HepG2 (cell line): Measurements from ENCODE around the gene PSMC5. TPM values are rescaled to one million over a fixed set of nuclear protein-coding genes. Genes with fewer than 3 reads are reported as not detected.

Experiments
- AHR ChIP-seq: IDR thresholded peaks from 2 replicates; pipeline ENCODE4 v1.6.1; 2018; ENCODE audit warnings: missing genetic modification reagents, missing compliant biosample characterization
- CREB3 ChIP-seq: sonication (generic); formaldehyde crosslinking; IDR thresholded peaks from 2 replicates; pipeline ENCODE4 v1.5.0; 2020; ENCODE audit warnings: missing genetic modification reagents
- DR1 ChIP-seq: sonication (generic); formaldehyde crosslinking; IDR thresholded peaks from 2 replicates; pipeline ENCODE4 v1.8.0; 2021; ENCODE audit warnings: mild to moderate bottlenecking, missing genetic modification reagents, inconsistent platforms
- HNF4G ChIP-seq, 2 experiments: sonication (generic) in 1 of 2; formaldehyde crosslinking in 1 of 2; IDR thresholded peaks; 2 replicates each; pipeline versions ENCODE4 v1.4.0 to v1.6.1; 2011 to 2020; ENCODE audit warnings: borderline replicate concordance in 2 of 2, low read depth in 2 of 2, mild to moderate bottlenecking in 2 of 2, low read length in 1 of 2, missing genetic modification reagents in 1 of 2, moderate library complexity in 1 of 2
- IRF2 ChIP-seq: IDR thresholded peaks from 2 replicates; pipeline ENCODE4 v1.6.1; 2018; ENCODE audit warnings: missing genetic modification reagents, missing compliant biosample characterization
- KDM3A ChIP-seq: IDR thresholded peaks from 2 replicates; pipeline ENCODE4 v1.6.1; 2018; ENCODE audit warnings: low read depth, missing compliant biosample characterization
- PAX8 ChIP-seq: sonication (generic); formaldehyde crosslinking; IDR thresholded peaks from 2 replicates; pipeline ENCODE4 v1.8.0; 2022; ENCODE audit warnings: mild to moderate bottlenecking, missing genetic modification reagents, borderline replicate concordance
- PHF21A ChIP-seq: sonication (generic); formaldehyde crosslinking; IDR thresholded peaks from 2 replicates; pipeline ENCODE4 v1.5.0; 2020; ENCODE audit warnings: mild to moderate bottlenecking, missing genetic modification reagents
- RXRA ChIP-seq: sonication (generic); formaldehyde crosslinking; IDR thresholded peaks from 2 replicates; pipeline ENCODE4 v1.5.1; 2020; ENCODE audit warnings: missing genetic modification reagents
- SALL2 ChIP-seq: sonication (generic); formaldehyde crosslinking; IDR thresholded peaks from 2 replicates; pipeline ENCODE4 v1.8.1; 2023; ENCODE audit warnings: mild to moderate bottlenecking, missing genetic modification reagents, inconsistent platforms
- SKI ChIP-seq: fragments of 450-650 bp; IDR thresholded peaks from one replicate; pipeline ENCODE4 v1.6.1; 2018; ENCODE audit warnings: mild to moderate bottlenecking; ENCODE audit not compliant: partially characterized antibody
- XRCC5 ChIP-seq: fragments of 200-400 bp; formaldehyde crosslinking; optimal IDR thresholded peaks from 2 replicates; pipeline ENCODE3; 2017; ENCODE audit warnings: mild to moderate bottlenecking, low read length
- ZBTB37 ChIP-seq: sonication (generic); formaldehyde crosslinking; IDR thresholded peaks from 2 replicates; pipeline ENCODE4 v1.4.0; 2020; ENCODE audit warnings: mild to moderate bottlenecking, missing genetic modification reagents
- ZNF274 ChIP-seq: sonication (generic); formaldehyde crosslinking; IDR thresholded peaks from 2 replicates; pipeline ENCODE4 v1.5.1; 2020; ENCODE audit warnings: mild to moderate bottlenecking, missing genetic modification reagents
- ZNF333 ChIP-seq: sonication (generic); formaldehyde crosslinking; IDR thresholded peaks from 2 replicates; pipeline ENCODE4 v1.4.0; 2020; ENCODE audit warnings: mild to moderate bottlenecking, missing genetic modification reagents, borderline replicate concordance
- ZNF337 ChIP-seq: sonication (generic); formaldehyde crosslinking; IDR thresholded peaks from 2 replicates; pipeline ENCODE4 v1.5.1; 2020; ENCODE audit warnings: missing genetic modification reagents, low read depth, mild to moderate bottlenecking, borderline replicate concordance
- ZNF543 ChIP-seq: sonication (generic); formaldehyde crosslinking; IDR thresholded peaks from 2 replicates; pipeline ENCODE4 v1.4.0; 2020; ENCODE audit warnings: mild to moderate bottlenecking, missing genetic modification reagents
- ZNF660 ChIP-seq: sonication (generic); formaldehyde crosslinking; IDR thresholded peaks from 2 replicates; pipeline ENCODE4 v1.5.1; 2020; ENCODE audit warnings: mild to moderate bottlenecking, low read depth, missing genetic modification reagents, borderline replicate concordance
- ZNF790 ChIP-seq: sonication (generic); formaldehyde crosslinking; IDR thresholded peaks from 2 replicates; pipeline ENCODE4 v1.8.0; 2022; ENCODE audit warnings: missing genetic modification reagents, mild to moderate bottlenecking, borderline replicate concordance
- polyA plus RNA-seq, 8 experiments: library from polyadenylated mRNA; depleted of rRNA in 3 of 8; stranded (reverse) in 7 of 8; unstranded in 1 of 8; fragments of >200 nt; fragmentation: Illumina TruSeq in 4 of 8; extraction: Trizol in 4 of 8; gene quantifications; 2 replicates each; pipeline versions ENCODE4 v1.2.1 to v1.2.3, GENCODE V29; 2011 to 2016; ENCODE audit warnings: low read depth in 4 of 8, missing spikeins in 1 of 8, mixed read lengths in 1 of 8; ENCODE audit not compliant: insufficient read depth in 1 of 8
- total RNA-seq, 5 experiments: library from RNA; depleted of rRNA; stranded (reverse); fragments of >200 nt; fragmentation: Illumina TruSeq; extraction: Trizol; gene quantifications; 2 replicates each; pipeline ENCODE4 v1.2.3, GENCODE V29; 2016; ENCODE audit warnings: low read depth in 1 of 5
- TF ChIP-seq, protein P1 (sequence below): sonication (generic); formaldehyde crosslinking; IDR thresholded peaks from 2 replicates; pipeline ENCODE4 v1.4.0; 2020; ENCODE audit warnings: missing genetic modification reagents
- TF ChIP-seq, protein P2 (sequence below): sonication (generic); formaldehyde crosslinking; IDR thresholded peaks from 2 replicates; pipeline ENCODE4 v1.8.0; 2023; ENCODE audit warnings: mild to moderate bottlenecking, missing genetic modification reagents

PSMC5 gene
- total and polyA plus RNA-seq, 2 of the 13 experiments (the other 11 are each of a cell fraction or from before 2014, with no cell fraction given), result 35.3 to 128 TPM

DNA sequence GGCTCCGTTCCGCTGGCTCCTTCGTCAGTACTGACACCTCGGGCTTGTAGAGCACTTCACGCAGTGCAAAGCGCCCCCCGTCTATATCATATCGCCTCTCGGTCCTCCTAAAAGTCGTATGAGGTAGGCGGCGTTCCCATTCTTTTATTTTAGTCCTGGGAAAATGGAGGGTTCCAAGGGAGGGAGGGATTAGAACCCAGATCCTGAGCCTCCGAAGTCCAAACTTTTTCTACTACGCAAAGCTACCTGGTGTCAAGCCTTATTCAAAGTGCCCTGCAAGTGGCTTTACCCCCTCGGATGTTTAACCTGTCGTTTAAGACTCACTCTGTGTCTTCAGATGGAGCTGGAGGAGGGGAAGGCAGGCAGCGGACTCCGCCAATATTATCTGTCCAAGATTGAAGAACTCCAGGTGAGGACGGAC lies 580 bp downstream of the PSMC5 start (continued):
- TF ChIP-seq, protein P1, sequence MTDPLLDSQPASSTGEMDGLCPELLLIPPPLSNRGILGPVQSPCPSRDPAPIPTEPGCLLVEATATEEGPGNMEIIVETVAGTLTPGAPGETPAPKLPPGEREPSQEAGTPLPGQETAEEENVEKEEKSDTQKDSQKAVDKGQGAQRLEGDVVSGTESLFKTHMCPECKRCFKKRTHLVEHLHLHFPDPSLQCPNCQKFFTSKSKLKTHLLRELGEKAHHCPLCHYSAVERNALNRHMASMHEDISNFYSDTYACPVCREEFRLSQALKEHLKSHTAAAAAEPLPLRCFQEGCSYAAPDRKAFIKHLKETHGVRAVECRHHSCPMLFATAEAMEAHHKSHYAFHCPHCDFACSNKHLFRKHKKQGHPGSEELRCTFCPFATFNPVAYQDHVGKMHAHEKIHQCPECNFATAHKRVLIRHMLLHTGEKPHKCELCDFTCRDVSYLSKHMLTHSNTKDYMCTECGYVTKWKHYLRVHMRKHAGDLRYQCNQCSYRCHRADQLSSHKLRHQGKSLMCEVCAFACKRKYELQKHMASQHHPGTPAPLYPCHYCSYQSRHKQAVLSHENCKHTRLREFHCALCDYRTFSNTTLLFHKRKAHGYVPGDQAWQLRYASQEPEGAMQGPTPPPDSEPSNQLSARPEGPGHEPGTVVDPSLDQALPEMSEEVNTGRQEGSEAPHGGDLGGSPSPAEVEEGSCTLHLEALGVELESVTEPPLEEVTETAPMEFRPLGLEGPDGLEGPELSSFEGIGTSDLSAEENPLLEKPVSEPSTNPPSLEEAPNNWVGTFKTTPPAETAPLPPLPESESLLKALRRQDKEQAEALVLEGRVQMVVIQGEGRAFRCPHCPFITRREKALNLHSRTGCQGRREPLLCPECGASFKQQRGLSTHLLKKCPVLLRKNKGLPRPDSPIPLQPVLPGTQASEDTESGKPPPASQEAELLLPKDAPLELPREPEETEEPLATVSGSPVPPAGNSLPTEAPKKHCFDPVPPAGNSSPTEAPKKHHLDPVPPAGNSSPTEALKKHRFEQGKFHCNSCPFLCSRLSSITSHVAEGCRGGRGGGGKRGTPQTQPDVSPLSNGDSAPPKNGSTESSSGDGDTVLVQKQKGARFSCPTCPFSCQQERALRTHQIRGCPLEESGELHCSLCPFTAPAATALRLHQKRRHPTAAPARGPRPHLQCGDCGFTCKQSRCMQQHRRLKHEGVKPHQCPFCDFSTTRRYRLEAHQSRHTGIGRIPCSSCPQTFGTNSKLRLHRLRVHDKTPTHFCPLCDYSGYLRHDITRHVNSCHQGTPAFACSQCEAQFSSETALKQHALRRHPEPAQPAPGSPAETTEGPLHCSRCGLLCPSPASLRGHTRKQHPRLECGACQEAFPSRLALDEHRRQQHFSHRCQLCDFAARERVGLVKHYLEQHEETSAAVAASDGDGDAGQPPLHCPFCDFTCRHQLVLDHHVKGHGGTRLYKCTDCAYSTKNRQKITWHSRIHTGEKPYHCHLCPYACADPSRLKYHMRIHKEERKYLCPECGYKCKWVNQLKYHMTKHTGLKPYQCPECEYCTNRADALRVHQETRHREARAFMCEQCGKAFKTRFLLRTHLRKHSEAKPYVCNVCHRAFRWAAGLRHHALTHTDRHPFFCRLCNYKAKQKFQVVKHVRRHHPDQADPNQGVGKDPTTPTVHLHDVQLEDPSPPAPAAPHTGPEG (CRISPR knock-in tag), result 0 out of 2 replicates have a peak, but pooled peaks have one; percentile 7
- no peak for TF ChIP-seq XRCC5
- no peak for TF ChIP-seq ZNF337
- 0 out of 2 replicates have a peak, but pooled peaks have one; percentile 10 for TF ChIP-seq AHR (CRISPR knock-in tag)
- TF ChIP-seq ZNF543 (CRISPR knock-in tag), result no peak
- 0 out of 2 replicates have a peak, but pooled peaks have one; percentile 10 for TF ChIP-seq PHF21A (CRISPR knock-in tag)
- 0 out of 2 replicates have a peak, but pooled peaks have one; percentile 35 for TF ChIP-seq ZBTB37 (CRISPR knock-in tag)
- no peak for TF ChIP-seq HNF4G (IDR thresholded peaks at IDR 0.05; ENCODE audit: borderline replicate concordance, low read depth, low read length)
- no peak for TF ChIP-seq HNF4G (CRISPR knock-in tag; IDR thresholded peaks at IDR 0.05; ENCODE audit: borderline replicate concordance, low read depth)
- TF ChIP-seq CREB3 (CRISPR knock-in tag), result no peak
- TF ChIP-seq SALL2, result peak; percentile 9; the same call in 1 of the 2 replicates
- no peak; the same call in 1 of the 2 replicates for TF ChIP-seq ZNF274 (CRISPR knock-in tag)
- no peak for TF ChIP-seq KDM3A (CRISPR knock-in tag)
- no peak for TF ChIP-seq DR1 (CRISPR knock-in tag)
- TF ChIP-seq IRF2 (CRISPR knock-in tag), result no peak
- 0 out of 2 replicates have a peak, but pooled peaks have one; percentile 68 for TF ChIP-seq ZNF790 (CRISPR knock-in tag)
- TF ChIP-seq PAX8, result peak; percentile 26; the same call in 1 of the 2 replicates
- 0 out of 2 replicates have a peak, but pooled peaks have one; percentile 10 for TF ChIP-seq RXRA
- no peak for TF ChIP-seq ZNF660 (CRISPR knock-in tag)
- TF ChIP-seq, protein P2, sequence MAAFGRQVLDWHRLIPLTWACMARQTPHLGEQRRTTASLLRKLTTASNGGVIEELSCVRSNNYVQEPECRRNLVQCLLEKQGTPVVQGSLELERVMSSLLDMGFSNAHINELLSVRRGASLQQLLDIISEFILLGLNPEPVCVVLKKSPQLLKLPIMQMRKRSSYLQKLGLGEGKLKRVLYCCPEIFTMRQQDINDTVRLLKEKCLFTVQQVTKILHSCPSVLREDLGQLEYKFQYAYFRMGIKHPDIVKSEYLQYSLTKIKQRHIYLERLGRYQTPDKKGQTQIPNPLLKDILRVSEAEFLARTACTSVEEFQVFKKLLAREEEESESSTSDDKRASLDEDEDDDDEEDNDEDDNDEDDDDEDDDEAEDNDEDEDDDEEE (CRISPR knock-in tag), result peak; percentile 72; the same call in 1 of the 2 replicates
- TF ChIP-seq ZNF333 (CRISPR knock-in tag), result 0 out of 2 replicates have a peak, but pooled peaks have one; percentile 14
- TF ChIP-seq SKI, result no peak
